HL-60 (cell line): ENCODE data around the gene RHBDL1.

ENCODE experiments used
- DNase-seq, 2 experiments: peaks; one replicate each; pipeline ENCODE4 v3.0.0-alpha.2; 2010 to 2020; ENCODE audit warnings: low read depth in 1 of 2, low spot score in 1 of 2
- H3K27ac ChIP-seq: fragments of 250-450 bp; sonication (Bioruptor Pico); replicated peaks from 2 replicates; pipeline ENCODE4 v1.5.1; 2020; ENCODE audit warnings: mild to moderate bottlenecking, moderate library complexity
- H3K27me3 ChIP-seq: fragments of 250-450 bp; sonication (Bioruptor Pico); 2 replicates; pipeline ENCODE4 v1.5.1; 2021; ENCODE audit warnings: mild to moderate bottlenecking, moderate library complexity; ENCODE audit not compliant: insufficient read depth, poor library complexity, severe bottlenecking
- H3K4me3 ChIP-seq: replicated peaks from 2 replicates; pipeline ENCODE4 v1.5.1; 2011; ENCODE audit warnings: mild to moderate bottlenecking, control low read depth, low read length; ENCODE audit not compliant: insufficient read depth
- GABPA ChIP-seq: IDR thresholded peaks from 2 replicates; pipeline ENCODE4 v1.6.1; 2012; ENCODE audit warnings: low read depth
- POLR2AphosphoS5 ChIP-seq: IDR thresholded peaks from 2 replicates; pipeline ENCODE4 v1.6.1; 2012; ENCODE audit warnings: low read depth
- SPI1 ChIP-seq: IDR thresholded peaks from 2 replicates; pipeline ENCODE4 v1.6.1; 2012; ENCODE audit warnings: low read depth, mild to moderate bottlenecking, borderline replicate concordance
- TF ChIP-seq, protein P1 (sequence below): IDR thresholded peaks from one replicate; pipeline ENCODE4 v1.5.1; 2011; ENCODE audit warnings: low read length, control low read depth, inconsistent platforms; ENCODE audit not compliant: insufficient read depth
- TF ChIP-seq, protein P2 (sequence below): IDR thresholded peaks from 2 replicates; pipeline ENCODE4 v1.6.1; 2012; ENCODE audit warnings: low read depth; ENCODE audit not compliant: insufficient replicate concordance

Gene RHBDL1

DNA sequence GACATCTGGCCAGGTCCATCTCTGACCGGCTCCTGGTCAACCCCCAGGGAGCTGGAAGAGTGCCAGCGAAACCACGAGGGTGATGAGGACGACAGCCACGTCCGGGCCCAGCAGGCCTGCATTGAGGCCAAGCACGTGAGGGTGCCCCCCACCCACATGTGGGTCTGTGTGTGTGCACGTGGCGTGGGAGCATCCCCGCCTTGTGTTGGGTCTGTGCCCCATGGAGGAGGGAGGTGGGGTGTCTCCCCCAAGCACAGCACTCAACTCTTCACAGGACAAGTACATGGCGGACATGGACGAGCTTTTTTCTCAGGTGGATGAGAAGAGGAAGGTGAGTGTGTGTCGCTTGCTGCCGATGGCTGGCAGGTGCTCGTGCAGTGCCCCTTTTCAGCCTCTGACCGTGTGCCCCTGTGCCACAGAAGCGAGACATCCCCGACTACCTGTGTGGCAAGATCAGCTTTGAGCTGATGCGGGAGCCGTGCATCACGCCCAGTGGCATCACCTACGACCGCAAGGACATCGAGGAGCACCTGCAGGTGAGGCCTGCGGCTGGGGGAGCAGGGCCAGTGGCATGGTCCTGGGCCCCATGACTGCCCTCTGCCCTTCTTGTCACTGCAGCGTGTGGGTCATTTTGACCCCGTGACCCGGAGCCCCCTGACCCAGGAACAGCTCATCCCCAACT is 6.4 kb downstream of the RHBDL1 start:
- H3K27ac ChIP-seq = no peak overlapping the region

DNA sequence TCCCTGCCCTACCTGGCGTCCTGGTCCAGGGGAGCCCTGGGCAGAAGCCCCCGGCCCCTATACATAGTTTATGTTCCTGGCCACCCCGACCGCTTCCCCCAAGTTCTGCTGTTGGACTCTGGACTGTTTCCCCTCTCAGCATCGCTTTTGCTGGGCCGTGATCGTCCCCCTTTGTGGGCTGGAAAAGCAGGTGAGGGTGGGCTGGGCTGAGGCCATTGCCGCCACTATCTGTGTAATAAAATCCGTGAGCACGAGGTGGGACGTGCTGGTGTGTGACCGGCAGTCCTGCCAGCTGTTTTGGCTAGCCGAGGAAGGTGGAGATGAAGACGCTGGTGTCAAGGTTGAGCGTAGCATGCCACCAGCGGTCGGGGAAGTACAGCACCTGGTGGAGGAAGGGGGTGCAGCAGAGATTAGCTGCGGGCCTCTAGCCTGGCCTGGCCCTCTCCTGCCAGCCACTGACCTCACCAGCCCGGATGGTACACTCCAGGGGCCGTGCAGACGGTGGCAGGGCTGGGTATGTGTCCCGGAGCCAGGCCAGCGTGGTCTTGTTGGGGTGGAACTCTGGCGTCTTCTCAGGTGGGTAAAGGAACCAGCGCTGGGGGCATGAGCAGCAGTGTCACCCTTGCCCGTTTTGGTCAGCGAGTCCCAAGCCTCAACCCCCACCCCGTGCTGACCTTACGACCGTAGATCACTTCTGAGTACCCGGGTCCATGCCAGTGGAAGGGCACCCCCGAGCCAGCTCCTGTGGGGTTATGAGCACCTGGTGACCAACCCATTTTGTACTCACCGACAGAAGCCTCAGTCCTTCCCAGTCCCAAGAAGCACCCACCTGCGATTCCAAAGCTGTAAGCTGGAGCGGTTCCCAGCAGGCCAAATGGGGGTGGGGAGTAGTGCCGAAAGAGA is 7.3 kb downstream of the RHBDL1 start:
- Histone ChIP-seq H3K27me3 (no peaks in the 10 kb centered on the region), H3K27ac (peak overlapping the region; percentile 70), H3K4me3 (peak overlapping the region; percentile 47)
- TF ChIP-seq, protein P1, sequence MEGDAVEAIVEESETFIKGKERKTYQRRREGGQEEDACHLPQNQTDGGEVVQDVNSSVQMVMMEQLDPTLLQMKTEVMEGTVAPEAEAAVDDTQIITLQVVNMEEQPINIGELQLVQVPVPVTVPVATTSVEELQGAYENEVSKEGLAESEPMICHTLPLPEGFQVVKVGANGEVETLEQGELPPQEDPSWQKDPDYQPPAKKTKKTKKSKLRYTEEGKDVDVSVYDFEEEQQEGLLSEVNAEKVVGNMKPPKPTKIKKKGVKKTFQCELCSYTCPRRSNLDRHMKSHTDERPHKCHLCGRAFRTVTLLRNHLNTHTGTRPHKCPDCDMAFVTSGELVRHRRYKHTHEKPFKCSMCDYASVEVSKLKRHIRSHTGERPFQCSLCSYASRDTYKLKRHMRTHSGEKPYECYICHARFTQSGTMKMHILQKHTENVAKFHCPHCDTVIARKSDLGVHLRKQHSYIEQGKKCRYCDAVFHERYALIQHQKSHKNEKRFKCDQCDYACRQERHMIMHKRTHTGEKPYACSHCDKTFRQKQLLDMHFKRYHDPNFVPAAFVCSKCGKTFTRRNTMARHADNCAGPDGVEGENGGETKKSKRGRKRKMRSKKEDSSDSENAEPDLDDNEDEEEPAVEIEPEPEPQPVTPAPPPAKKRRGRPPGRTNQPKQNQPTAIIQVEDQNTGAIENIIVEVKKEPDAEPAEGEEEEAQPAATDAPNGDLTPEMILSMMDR = no peak
- no peak for TF ChIP-seq GABPA
- no peak for TF ChIP-seq POLR2AphosphoS5
- TF ChIP-seq, protein P2, sequence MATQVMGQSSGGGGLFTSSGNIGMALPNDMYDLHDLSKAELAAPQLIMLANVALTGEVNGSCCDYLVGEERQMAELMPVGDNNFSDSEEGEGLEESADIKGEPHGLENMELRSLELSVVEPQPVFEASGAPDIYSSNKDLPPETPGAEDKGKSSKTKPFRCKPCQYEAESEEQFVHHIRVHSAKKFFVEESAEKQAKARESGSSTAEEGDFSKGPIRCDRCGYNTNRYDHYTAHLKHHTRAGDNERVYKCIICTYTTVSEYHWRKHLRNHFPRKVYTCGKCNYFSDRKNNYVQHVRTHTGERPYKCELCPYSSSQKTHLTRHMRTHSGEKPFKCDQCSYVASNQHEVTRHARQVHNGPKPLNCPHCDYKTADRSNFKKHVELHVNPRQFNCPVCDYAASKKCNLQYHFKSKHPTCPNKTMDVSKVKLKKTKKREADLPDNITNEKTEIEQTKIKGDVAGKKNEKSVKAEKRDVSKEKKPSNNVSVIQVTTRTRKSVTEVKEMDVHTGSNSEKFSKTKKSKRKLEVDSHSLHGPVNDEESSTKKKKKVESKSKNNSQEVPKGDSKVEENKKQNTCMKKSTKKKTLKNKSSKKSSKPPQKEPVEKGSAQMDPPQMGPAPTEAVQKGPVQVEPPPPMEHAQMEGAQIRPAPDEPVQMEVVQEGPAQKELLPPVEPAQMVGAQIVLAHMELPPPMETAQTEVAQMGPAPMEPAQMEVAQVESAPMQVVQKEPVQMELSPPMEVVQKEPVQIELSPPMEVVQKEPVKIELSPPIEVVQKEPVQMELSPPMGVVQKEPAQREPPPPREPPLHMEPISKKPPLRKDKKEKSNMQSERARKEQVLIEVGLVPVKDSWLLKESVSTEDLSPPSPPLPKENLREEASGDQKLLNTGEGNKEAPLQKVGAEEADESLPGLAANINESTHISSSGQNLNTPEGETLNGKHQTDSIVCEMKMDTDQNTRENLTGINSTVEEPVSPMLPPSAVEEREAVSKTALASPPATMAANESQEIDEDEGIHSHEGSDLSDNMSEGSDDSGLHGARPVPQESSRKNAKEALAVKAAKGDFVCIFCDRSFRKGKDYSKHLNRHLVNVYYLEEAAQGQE = no peak
- no peak for TF ChIP-seq SPI1
- no peak for DNase-seq

More for the DNA sequence above, 6.4 kb downstream of the RHBDL1 start:
- DNase-seq = no peak
- H3K4me3 ChIP-seq = peak overlapping the region; percentile 62
- H3K27me3 ChIP-seq = no peaks in the 10 kb centered on the region
- no peak for TF ChIP-seq POLR2AphosphoS5
- TF ChIP-seq, protein P1 = no peak
- TF ChIP-seq SPI1 = no peak
- no peak for TF ChIP-seq GABPA
- TF ChIP-seq, protein P2 = no peak

DNA sequence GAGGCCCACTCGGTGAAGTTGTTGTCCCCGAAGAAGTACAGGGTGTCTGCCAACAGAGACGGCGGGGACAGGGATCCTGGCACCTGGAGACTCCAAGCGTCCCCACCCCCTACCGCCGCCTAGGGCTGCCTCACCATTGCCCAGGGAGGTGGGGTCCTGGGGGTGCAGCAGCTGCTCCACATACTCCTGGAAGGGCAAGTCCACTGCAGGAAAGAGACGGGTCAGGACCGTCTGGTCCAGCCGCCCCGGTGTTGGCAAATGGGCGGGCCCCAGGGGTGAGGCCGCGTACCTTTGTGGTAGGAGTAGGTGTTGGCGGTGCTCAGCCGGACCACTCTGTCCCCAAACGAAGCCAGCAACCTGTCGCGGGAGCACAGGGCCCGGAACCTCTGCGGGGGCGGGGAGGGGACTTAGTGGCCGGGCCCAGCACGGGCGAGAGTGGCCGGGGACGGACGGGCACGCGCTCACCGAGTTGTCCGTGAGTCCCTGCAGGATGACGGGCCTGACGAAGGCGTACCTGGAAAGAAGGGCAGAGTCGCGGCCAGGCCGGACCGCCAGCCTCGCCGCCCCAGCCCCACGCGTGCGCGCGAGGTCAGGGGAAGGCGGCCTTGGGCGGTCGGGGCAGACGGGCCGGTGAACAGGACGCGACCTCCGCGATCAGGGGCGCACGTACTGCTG is 8.1 kb downstream of the RHBDL1 start:
- peak overlapping the region; percentile 70 for H3K27ac ChIP-seq
- peak overlapping the region; percentile 47 for H3K4me3 ChIP-seq
- TF ChIP-seq GABPA (no peak), SPI1 (no peak), POLR2AphosphoS5 (peak; percentile 68; the same call in 1 of the 2 replicates)
- TF ChIP-seq, protein P2 = no peak
- TF ChIP-seq, protein P1 = no peak

More for the DNA sequence above, 8.1 kb downstream of the RHBDL1 start:
- DNase-seq = no peak
- H3K27me3 ChIP-seq = no peaks in the 10 kb centered on the region
